IPS-NIHi7 (cell line): Measurements from ENCODE around the gene FAM83B.
"Not testable (repeated sequence)": the region's sequence is repeated elsewhere in the genome, so short reads cannot be mapped to it uniquely, and the experiment has no call there.

Experiments
- DNase-seq: peaks from one replicate; pipeline ENCODE4 v3.0.0; 2012; ENCODE audit warnings: mixed read lengths; ENCODE audit errors: extremely low spot score

FAM83B gene

GRCh38 chr6:54846243-54846856 lies at the start of gene FAM83B:
FAM83B (plus strand) TSS chr6:54846771; CDS start chr6:54870247, 23,476 bp downstream.
- DNase-seq, result peak; percentile 71

- not testable (repeated sequence) for DNase-seq
Observed at GRCh38 chr6:54796918-54797317, 49.7 kb upstream of the FAM83B start.

GRCh38 chr6:54800050-54800600 lies 46.4 kb upstream of the FAM83B start:
- DNase-seq, result no peak

GRCh38 chr6:54801244-54801643 lies 45.3 kb upstream of the FAM83B start:
- no peak for DNase-seq

- no peak for DNase-seq
Observed at GRCh38 chr6:54801669-54802068, 44.9 kb upstream of the FAM83B start.

GRCh38 chr6:54802775-54803634 lies 43.6 kb upstream of the FAM83B start:
- peak; percentile 10 for DNase-seq

GRCh38 chr6:54805077-54805476 lies 41.5 kb upstream of the FAM83B start:
- no peak for DNase-seq

- DNase-seq, result no peak
Observed at GRCh38 chr6:54810147-54810546, 36.4 kb upstream of the FAM83B start.

GRCh38 chr6:54813892-54814291 lies 32.7 kb upstream of the FAM83B start:
- no peak for DNase-seq

- no peak for DNase-seq
Observed at GRCh38 chr6:54817236-54817635, 29.3 kb upstream of the FAM83B start.

- no peak for DNase-seq
Observed at GRCh38 chr6:54817834-54818233, 28.7 kb upstream of the FAM83B start.

- DNase-seq, result not testable (repeated sequence)
Observed at GRCh38 chr6:54824225-54824624, 22.3 kb upstream of the FAM83B start.

- no peak for DNase-seq
Observed at GRCh38 chr6:54827010-54827409, 19.6 kb upstream of the FAM83B start.

GRCh38 chr6:54830216-54830615 lies 16.4 kb upstream of the FAM83B start:
- no peak for DNase-seq

- DNase-seq, result no peak
Observed at GRCh38 chr6:54835176-54835575, 11.4 kb upstream of the FAM83B start.

- DNase-seq, result peak; percentile 45
Observed at GRCh38 chr6:54846857-54847674, 495 bp downstream of the FAM83B start.

- peak; percentile 9 for DNase-seq
Observed at GRCh38 chr6:54847799-54848597, 1.4 kb downstream of the FAM83B start.

- DNase-seq, result no peak
Observed at GRCh38 chr6:54850114-54850513, 3.5 kb downstream of the FAM83B start.

- DNase-seq, result no peak
Observed at GRCh38 chr6:54856129-54856528, 9.6 kb downstream of the FAM83B start.

GRCh38 chr6:54860132-54860531 lies 13.6 kb downstream of the FAM83B start:
- DNase-seq, result no peak

- DNase-seq, result no peak
Observed at GRCh38 chr6:54860739-54861138, 14.2 kb downstream of the FAM83B start.
